LoVo (cell line): Measurements from ENCODE around the gene NFE2L3.
"Not testable (repeated sequence)": the region's sequence is repeated elsewhere in the genome, so short reads cannot be mapped to it uniquely, and the experiment has no call there.

Source experiments
- DNase-seq: peaks from one replicate; pipeline ENCODE4 v3.0.0-alpha.2; 2016; ENCODE audit warnings: low spot score

NFE2L3 gene

DNA sequence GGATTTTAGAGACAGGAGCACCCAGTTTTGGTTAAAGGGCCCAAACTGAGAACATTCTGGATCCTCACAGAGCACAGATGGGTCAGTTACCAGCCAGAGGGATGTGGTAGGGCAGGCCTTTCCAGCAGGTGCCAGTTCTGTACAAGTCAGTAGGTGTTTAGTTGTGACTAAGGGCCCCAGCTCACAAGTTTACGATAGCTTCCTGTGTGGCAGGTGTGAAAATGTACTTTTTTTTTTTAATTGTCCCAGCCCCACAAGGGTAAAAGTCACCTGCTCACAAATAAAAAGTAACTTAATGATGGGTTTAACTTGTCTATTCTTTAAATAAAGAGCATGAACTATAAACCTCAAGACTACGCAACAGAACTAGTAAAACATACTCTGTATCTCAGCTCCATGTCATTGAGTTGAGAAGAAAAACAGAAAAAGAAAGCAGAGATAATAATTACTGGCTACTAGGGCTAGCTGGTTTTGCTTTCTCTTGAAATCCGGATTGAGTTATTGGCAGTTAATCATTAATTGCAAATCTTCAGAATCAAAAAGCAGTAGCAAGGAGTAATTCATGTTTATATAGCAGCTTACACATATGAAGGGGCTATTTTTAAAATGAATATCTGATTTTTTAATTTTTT lies 15.4 kb downstream of the NFE2L3 start:
- no peak for DNase-seq

DNA sequence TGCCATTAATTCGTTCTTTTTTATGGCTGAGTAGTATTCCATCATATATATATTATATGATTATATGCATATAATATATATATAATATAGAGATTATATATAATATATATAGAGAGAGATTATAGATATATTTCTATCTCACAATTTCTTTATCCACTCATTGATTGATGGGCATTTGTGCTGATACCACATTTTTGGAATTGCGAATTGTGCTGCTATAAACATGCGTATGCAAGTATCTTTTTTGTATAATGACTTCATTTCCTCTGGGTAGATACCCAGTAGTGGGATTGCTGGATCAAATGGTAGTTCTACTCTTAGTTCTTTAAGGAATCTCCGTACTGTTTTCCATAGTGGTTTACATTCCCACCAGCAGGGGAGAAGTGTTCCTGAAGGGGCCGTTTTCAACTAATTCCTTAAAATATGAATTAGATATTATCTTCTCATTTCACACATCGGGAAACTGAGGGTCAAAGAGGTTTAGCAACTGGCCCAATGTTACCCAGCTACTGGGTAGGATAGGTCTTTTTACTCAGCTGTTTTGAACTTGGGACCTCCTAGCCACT lies 16.5 kb downstream of the NFE2L3 start:
- DNase-seq: no peak

DNA sequence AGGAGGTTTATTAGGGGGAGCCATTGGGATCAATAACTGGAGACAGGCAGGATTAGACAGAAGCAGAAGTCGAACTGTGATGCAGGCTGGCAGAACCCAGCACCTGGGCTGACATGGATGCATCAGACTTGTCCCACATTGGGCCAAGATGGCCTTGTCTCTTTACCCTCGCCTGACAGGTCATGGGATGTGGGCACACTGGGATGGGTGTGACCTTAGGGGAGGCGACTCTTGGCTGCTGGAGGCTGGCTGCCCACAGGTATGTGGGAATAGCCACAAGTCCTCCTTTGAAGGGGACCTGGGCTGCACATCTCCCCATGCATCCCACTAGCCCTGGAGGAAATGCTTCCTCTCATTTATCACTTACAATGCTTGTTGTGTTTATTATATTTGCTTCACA lies 17.3 kb downstream of the NFE2L3 start:
- DNase-seq: no peak

DNA sequence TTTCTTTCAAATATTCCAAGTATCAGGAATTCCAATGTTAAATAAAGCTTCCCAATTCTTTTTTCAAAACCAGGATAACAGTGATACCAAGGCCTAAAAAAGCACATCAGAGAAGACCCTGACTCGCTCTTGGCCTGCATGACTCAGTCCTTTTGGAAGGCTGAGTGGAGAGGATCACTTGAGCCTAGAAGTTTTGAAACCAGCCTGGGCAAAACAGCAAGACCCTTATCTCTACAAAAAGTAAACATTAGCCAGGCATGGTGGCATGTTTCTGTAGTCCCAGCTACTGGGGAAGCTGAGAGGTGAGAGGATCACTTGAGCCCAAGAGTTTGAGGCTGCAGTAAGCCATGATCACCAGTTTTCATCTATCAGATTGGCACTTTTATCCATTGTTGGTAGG lies 18.7 kb downstream of the NFE2L3 start:
- no peak for DNase-seq

DNA sequence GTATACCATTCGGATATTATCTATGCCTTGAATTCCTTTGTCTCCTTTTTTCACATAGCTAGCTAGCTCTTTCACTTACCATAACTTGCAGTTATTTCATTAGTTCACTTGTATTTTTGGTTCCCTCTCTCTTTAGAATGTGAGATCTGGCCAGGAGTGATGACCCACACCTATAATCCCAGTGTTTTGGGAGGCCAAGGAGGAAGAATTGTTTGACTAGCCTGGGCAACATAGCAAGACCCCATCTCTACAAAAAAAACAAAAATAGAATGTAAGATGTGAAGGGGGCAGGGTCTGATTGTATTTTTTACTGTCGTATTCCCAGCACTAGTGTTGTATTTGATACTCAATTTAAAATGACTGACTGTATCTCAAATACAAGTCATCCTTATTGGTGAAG lies 19.6 kb downstream of the NFE2L3 start:
- DNase-seq: no peak

DNA sequence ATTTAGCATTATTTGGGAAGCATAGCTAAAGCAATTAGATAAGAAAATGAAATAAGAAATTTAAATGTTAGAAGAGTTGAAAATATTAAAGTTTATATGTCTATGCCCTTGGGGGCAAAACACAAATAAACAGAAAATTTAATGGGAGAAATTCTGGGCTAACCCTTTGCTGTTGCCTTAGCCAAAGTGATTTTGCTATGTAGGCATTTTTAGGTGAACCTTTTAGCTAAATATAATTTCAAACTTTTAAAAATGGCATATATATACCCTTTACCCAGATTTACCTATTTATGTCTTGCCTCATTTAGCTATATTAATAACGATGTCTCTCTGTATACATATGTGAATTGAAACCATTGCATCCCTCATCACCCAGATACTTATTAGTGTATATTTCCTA lies 20.1 kb downstream of the NFE2L3 start:
- no peak for DNase-seq

DNA sequence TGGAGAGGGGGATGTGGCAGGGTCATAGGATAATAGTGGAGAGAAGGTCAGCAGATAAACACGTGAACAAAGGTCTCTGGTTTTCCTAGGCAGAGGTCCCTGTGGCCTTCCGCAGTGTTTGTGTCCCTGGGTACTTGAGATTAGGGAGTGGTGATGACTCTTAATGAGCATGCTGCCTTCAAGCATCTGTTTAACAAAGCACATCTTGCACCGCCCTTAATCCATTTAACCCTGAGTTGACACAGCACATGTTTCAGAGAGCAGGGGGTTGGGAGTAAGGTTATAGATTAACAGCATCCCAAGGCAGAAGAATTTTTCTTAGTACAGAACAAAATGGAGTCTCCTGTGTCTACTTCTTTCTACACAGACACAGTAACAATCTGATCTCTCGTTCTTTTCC lies 23.9 kb downstream of the NFE2L3 start:
- DNase-seq: not testable (repeated sequence)

DNA sequence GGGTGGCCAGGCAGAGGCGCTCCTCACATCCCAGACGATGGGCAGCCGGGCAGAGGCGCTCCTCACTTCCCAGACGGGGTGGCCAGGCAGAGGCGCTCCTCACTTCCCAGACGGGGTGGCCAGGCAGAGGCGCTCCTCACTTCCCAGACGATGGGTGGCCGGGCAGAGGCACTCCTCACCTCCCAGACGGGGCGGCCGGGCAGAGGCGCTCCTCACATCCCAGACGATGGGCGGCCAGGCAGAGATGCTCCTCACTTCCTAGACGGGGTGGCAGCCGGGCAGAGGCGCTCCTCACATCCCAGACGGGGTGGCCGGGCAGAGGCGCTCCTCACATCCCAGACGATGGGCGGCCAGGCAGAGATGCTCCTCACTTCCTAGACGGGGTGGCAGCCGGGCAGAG lies 24.7 kb downstream of the NFE2L3 start:
- not testable (repeated sequence) for DNase-seq

DNA sequence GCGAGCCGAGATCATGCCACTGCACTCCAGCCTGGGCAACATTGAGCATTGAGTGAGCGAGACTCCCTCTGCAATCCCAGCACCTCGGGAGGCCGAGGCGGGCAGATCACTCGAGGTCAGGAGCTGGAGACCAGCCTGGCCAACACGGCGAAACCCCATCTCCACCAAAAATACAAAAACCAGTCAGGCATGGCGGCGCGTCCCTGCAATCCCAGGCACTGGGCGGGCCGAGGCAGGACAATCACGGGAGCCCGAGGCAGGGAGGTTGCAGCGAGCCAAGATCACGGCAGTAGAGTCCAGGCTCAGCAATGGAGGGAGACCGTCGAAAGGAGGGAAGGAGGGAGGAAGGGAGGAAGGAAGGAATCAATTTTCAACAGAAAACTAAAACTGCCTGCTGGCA lies 25.3 kb downstream of the NFE2L3 start:
- DNase-seq: not testable (repeated sequence)

DNA sequence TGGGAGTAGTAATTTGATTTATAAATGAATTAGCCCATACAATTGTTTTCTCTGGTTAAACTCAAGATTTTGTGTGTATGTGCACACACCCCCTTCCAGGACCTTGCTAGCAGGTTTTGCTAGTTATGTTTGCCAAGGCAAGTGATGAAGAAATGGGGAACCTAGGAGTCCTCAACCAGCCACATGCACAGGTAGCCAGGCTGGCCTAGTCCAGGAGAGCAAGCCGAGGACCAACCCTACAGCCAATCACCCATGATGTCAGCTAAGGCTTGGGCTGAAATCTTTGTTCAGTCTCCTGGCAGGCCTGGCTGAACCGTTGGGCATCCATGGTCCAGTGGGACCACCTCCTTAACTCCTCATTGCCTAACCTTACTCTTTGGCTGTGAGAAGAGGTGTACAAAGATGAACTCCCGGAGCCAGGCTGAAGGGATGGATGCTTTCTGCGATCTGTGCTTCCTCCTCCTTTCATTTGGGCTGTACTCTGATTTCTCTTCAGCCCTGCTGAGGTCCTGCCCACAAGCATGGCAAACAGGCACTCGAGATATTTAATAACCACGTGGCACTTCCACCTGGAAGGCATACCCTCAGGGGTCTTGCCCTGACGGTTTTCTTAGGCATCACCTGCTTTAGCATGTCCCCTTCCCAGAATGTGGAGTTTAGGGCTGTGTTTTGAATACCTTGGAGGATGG lies 26.4 kb downstream of the NFE2L3 start:
- no peak for DNase-seq

DNA sequence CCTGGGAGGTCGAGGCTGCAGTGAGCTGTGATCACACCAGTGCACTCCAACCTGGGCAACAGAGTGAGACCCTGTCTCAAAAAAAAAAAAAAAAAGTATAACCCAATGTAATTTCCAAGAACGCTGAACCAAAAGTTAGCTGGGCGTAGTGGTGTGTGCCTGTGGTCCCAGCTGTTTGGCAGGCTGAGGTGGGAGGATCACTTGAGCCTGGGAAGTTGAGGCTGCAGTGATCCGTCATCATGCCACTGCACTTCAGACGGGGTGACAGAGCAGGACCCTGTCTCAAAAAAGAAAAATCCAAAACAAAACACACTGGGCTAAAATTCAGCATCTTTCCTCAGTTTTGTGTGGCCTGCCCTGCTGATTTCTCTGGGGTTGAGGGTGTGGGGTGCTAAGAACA lies 27.4 kb downstream of the NFE2L3 start:
- DNase-seq: no peak

DNA sequence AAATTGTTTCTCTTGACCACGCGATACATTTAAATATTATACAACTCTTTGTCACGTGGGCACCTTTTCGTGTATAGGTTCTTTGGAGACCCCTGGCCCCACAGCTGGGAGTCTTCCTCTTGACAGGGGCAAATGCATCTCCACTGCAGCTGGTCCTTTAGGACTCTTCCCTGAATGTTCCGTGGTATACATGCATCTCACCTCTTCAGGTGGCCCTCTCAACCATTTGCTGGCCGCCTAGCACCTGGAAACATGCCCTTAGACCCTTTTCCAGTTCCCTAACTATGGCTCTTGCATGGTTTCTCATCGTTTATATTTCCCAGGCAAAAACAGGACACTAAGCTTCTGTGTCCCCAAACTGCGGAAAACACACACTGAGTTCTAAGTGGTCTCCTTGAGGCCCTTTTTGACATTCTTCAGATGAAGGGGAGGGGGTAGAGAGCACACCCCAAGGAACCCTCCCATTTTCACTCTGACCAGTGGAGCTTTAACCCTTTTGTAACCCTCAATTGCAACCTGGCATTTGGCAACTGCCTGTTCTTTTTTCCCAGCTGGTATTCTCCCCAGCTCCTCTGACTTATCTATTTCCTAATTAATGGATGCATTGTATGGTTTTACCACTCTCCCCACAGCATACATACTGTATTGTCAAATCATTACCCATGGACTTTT lies 28.0 kb downstream of the NFE2L3 start:
- no peak for DNase-seq

DNA sequence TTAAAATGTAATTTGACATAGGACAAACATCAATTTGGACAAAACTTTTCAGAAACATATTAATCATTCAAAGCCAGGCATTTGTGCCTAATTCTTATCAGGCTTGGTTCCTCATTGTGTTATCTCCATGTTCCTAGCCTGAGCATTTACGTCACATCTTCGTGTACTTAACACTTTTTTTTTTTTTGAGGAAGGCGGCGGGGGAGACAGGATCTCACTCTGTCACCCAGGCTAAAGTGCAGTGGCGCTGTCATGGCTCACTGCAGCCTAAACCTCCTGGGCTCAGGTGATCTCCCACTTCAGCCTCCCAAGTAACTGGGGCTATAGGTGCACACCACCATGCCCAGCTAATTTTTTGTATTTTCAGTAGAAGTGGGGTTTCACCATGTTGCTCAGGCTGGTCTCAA lies 28.8 kb downstream of the NFE2L3 start:
- no peak for DNase-seq

DNA sequence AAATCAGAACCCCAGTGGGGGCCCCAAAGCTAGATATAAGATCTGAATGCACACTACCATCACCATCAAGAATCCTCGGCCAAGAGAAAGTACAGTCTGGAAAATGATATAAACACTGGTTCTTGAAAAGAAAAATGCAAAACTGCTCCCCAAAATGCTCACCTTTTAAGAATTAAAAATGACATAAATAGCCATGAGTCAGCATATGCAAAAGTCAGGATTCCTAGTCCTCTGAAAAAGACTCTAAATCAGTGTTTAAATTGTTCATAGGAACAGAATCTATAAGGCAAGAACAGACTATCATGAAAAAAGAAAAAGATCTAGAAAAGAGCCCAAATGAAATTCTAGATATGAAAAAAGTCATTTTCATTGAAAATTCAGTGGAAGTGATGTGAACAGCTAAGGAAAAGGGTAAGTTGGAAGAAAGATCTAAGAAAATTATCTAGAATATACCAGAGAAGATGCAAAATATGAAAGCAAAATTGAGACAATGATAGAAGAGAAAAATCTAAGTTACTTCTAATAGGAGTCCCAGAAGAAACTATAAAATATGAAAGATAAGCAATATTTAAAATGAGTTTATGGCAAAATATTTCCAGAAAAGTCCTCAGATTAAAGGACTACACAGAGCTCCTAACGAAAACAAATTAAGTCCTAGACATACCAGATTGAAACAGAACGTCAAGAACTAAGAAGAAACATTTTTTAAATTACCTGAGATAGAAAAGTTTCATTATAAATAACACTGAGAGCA lies 29.7 kb downstream of the NFE2L3 start:
- no peak for DNase-seq

DNA sequence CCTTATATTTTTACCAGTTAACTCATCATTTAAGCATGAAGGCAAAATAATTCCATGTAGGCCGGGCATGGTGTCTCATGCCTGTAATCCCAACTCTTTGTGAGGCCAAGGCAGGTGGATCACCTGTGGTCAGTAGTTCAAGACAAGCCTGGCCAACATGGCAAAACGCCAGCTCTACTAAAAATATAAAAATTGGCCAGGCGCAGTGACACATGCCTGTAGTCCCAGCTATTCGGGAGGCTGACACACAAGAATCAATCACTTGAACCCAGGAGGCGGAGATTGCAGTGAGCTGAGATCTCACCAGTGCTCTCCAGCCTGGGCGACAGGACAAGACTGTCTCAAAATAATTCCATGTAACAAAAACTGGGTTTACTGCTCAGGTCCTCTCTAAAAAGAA lies 30.3 kb downstream of the NFE2L3 start:
- no peak for DNase-seq

DNA sequence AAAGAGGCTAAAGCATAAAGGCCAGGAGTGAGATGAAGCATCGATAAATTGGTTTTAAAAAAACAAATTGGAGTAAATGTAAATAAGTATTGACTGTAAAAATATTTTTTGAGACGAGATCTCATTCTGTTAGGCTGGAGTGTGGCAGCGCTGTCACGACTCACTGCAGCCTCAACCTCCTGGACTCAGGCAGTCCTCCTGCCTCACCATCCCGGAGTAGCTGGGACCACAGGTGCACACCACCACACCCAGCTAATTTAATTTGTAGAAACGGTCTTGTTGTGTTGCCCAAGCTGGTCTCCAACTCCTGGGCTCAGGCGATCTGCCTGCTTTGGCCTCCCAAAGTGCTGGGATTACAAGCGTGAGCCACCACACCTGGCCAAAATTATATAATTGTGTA lies 30.7 kb downstream of the NFE2L3 start:
- no peak for DNase-seq

DNA sequence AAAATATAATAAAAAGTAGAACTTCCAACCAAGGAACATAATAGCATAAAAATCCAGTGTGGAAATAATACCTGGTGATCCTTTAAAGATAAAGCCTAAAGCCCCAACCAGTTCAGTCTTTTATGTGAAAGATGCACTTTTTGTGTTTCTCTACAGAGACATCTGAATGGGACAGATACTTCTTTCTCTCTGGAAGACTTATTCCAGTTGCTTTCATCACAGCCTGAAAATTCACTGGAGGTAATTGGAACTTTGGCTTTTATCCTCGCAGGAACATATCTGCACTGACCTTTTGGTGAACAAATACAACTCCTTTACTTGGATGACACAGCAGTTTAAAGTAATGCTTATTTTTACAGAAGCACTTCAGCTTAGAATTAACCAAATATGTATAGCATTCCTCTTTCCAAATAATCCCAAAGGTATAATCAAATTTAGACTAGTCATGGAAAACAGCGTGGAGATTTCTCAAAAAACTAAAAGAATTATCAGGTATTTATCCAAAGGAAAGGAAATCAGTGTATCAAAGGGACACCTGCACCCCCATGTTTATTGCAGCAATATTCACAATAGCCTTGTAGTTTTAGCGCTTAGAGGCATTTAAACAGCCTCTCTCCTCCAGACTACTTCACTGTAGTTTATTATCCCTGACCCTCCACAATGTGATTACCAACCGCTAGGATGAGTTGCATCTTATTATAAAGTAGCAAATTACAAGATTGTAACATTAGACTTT lies 31.7 kb downstream of the NFE2L3 start:
- DNase-seq: no peak

DNA sequence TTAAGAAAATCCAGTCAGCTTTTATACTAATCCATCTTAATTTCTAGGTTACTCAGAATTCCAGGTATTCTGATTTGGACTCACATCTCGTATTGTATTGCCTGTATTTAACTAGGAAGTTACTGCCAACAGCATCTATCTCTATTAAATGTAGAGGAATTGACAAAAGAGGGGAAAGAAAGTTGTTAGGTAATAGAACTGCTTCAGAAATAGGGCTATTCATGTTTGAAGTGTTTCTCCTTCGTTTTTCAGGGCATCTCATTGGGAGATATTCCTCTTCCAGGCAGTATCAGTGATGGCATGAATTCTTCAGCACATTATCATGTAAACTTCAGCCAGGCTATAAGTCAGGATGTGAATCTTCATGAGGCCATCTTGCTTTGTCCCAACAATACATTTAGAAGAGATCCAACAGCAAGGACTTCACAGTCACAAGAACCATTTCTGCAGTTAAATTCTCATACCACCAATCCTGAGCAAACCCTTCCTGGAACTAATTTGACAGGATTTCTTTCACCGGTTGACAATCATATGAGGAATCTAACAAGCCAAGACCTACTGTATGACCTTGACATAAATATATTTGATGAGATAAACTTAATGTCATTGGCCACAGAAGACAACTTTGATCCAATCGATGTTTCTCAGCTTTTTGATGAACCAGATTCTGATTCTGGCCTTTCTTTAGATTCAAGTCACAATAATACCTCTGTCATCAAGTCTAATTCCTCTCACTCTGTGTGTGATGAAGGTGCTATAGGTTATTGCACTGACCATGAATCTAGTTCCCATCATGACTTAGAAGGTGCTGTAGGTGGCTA lies 32.5 kb downstream of the NFE2L3 start:
- not testable (repeated sequence) for DNase-seq

DNA sequence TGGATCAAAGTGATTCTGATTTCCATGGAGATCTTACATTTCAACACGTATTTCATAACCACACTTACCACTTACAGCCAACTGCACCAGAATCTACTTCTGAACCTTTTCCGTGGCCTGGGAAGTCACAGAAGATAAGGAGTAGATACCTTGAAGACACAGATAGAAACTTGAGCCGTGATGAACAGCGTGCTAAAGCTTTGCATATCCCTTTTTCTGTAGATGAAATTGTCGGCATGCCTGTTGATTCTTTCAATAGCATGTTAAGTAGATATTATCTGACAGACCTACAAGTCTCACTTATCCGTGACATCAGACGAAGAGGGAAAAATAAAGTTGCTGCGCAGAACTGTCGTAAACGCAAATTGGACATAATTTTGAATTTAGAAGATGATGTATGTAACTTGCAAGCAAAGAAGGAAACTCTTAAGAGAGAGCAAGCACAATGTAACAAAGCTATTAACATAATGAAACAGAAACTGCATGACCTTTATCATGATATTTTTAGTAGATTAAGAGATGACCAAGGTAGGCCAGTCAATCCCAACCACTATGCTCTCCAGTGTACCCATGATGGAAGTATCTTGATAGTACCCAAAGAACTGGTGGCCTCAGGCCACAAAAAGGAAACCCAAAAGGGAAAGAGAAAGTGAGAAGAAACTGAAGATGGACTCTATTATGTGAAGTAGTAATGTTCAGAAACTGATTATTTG lies 33.3 kb downstream of the NFE2L3 start:
- DNase-seq: no peak

DNA sequence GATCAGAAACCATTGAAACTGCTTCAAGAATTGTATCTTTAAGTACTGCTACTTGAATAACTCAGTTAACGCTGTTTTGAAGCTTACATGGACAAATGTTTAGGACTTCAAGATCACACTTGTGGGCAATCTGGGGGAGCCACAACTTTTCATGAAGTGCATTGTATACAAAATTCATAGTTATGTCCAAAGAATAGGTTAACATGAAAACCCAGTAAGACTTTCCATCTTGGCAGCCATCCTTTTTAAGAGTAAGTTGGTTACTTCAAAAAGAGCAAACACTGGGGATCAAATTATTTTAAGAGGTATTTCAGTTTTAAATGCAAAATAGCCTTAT lies 33.8 kb downstream of the NFE2L3 start:
- no peak for DNase-seq
